ENCODE data around the gene SMC1B. TPM values are rescaled to one million over a fixed set of nuclear protein-coding genes. Genes with fewer than 3 reads are reported as not detected.

SMC1B gene
- total and polyA plus RNA-seq, 8 donors = 0.06 TPM; not detected in 7

GRCh38 chr22:45422237-45422983 lies 9.0 kb upstream of the SMC1B start:
- H3K27ac ChIP-seq = no peak overlapping the region
- H3K4me1 ChIP-seq = no peaks in the 10 kb centered on the region
- no peak overlapping the region for H3K4me3 ChIP-seq
- H3K36me3 ChIP-seq = no peaks in the 10 kb centered on the region
- H3K9me3 ChIP-seq = no peaks in the 10 kb centered on the region
- FAIRE-seq = no peak
- no peak for DNase-seq
- intact Hi-C loops (cut with DNase I) = no loop called here
- ATAC-seq = no peak
- 86 to 88% methylated on average over 14 of the region's 14 CpGs for WGBS, 2 donors
- no peak for TF ChIP-seq CTCF (IDR thresholded peaks at IDR 0.05)
- H3K27me3 ChIP-seq = no peaks in the 10 kb centered on the region

DNA sequence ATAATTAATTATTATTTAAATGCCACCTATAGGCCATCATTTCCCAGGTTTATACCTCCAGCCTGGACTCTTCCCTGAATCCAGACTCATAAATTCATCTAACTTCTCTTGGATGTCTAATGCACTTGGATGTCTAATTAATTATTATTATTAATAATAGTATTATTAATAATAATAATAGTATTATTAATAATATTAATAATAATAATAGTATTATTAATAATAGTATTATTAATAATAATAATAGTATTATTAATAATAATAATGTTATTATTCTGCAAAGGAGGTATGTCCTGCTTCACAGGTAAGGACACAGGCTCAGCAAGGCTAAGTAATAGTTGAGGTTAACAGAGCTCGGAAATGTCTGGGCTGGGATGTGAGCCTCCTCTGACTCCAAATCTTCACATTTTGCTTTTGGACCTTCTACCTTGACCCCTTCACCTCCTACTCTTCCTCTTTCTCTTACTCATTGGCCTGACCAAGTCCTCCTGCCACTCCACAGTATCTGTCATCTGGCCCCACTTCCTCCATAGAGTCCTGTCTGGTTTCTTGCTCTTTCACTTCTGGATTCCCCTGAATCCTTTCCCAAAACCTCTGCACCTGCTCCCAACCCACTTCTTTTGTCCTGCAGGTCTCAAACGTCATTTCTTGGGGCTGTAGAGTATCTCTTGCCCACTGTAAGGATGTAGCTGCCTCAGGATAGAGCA lies 8.1 kb upstream of the SMC1B start:
- Histone ChIP-seq H3K36me3 (no peaks in the 10 kb centered on the region), H3K4me3 (no peak overlapping the region), H3K9me3 (no peaks in the 10 kb centered on the region), H3K27me3 (no peaks in the 10 kb centered on the region), H3K27ac (no peak overlapping the region), H3K4me1 (no peaks in the 10 kb centered on the region)
- DNase-seq = no peak
- ATAC-seq = no peak
- FAIRE-seq = peak; percentile 67
- no peak for TF ChIP-seq CTCF (IDR thresholded peaks at IDR 0.05)
- intact Hi-C loops (cut with DNase I) = no loop called here
- WGBS, 2 donors = 60 to 61% methylated on average over 2 of the region's 2 CpGs

DNA sequence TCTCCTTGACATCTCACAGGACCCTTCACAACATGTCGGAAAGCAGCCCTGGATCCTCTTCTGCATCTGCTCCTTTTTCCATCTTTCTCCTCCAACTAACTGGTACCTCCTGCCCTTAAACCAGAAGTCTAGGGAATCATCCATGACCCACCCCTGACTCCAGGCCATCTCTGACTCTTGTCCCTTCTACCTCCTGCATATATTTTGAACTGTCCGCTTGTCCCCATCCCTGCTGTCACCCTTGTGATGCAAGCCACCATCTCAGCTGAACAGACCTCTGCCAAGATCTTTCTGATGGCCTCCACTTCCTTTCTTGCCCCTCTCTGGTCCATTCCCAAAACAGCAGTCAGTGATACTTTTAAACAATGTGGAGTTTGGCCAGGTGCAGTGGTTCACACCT lies 7.1 kb upstream of the SMC1B start:
- WGBS, 2 donors = 92 to 96% methylated on average over 2 of the region's 2 CpGs
- no peaks in the 10 kb centered on the region for H3K4me1 ChIP-seq
- no peak for FAIRE-seq

DNA sequence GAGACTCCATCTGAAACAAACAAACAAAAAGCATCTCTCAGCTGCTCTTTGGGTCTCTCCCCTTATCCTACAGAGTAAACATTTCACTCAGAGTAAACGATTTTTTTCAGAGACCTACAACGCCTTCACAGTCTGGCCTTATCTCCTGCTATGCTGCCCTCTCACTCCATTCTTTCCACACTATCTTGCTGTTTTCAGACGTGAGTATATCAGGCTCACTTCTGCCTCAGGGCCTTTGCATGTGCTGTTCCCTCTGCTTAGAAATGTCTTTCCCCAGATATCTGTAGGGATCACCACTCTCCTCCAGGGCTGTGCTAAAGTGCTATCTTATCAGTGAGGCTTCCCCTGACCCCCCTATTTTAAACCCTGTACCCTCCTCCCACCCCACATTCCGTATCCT lies 6.6 kb upstream of the SMC1B start:
- H3K9me3 ChIP-seq = no peaks in the 10 kb centered on the region
- H3K4me1 ChIP-seq = no peaks in the 10 kb centered on the region
- DNase-seq (no peak), FAIRE-seq (no peak), ATAC-seq (no peak)
- no peak overlapping the region for H3K27ac ChIP-seq
- no peak overlapping the region for H3K4me3 ChIP-seq
- no peaks in the 10 kb centered on the region for H3K36me3 ChIP-seq
- H3K27me3 ChIP-seq = no peaks in the 10 kb centered on the region
- TF ChIP-seq CTCF (IDR thresholded peaks at IDR 0.05) = no peak
- 57 to 58% methylated on average over 4 of the region's 4 CpGs for WGBS, 2 donors
- intact Hi-C loops (cut with DNase I) = no loop called here

More for the DNA sequence above, 7.1 kb upstream of the SMC1B start:
- ATAC-seq (no peak), DNase-seq (no peak)
- Histone ChIP-seq H3K9me3 (no peaks in the 10 kb centered on the region), H3K27ac (no peak overlapping the region), H3K36me3 (no peaks in the 10 kb centered on the region), H3K4me3 (no peak overlapping the region), H3K27me3 (no peaks in the 10 kb centered on the region)
- intact Hi-C loops (cut with DNase I) = no loop called here
- no peak for TF ChIP-seq CTCF (IDR thresholded peaks at IDR 0.05)

GRCh38 chr22:45418770-45419138 lies 5.4 kb upstream of the SMC1B start:
- no peak for ATAC-seq
- Histone ChIP-seq H3K4me3 (no peak overlapping the region), H3K9me3 (no peaks in the 10 kb centered on the region), H3K36me3 (no peaks in the 10 kb centered on the region), H3K27me3 (no peaks in the 10 kb centered on the region), H3K27ac (no peak overlapping the region), H3K4me1 (peaks cover 0 to 3% (median 0%) of the 10 kb centered on the region in 3 donors)
- FAIRE-seq = no peak
- TF ChIP-seq CTCF (IDR thresholded peaks at IDR 0.05) = no peak
- 90 to 92% methylated on average over 6 of the region's 6 CpGs for WGBS, 2 donors
- intact Hi-C loops (cut with DNase I) = no loop called here
- DNase-seq = no peak
